GM12874 (cell line): ENCODE data around the gene PPP1R1C.

Experiments
- TF ChIP-seq, protein P1 (sequence below): IDR thresholded peaks from 2 replicates; pipeline ENCODE4 v1.5.1; 2011; ENCODE audit warnings: low read depth, mild to moderate bottlenecking, control low read depth, low read length, moderate library complexity; ENCODE audit not compliant: insufficient read depth

The PPP1R1C gene

DNA sequence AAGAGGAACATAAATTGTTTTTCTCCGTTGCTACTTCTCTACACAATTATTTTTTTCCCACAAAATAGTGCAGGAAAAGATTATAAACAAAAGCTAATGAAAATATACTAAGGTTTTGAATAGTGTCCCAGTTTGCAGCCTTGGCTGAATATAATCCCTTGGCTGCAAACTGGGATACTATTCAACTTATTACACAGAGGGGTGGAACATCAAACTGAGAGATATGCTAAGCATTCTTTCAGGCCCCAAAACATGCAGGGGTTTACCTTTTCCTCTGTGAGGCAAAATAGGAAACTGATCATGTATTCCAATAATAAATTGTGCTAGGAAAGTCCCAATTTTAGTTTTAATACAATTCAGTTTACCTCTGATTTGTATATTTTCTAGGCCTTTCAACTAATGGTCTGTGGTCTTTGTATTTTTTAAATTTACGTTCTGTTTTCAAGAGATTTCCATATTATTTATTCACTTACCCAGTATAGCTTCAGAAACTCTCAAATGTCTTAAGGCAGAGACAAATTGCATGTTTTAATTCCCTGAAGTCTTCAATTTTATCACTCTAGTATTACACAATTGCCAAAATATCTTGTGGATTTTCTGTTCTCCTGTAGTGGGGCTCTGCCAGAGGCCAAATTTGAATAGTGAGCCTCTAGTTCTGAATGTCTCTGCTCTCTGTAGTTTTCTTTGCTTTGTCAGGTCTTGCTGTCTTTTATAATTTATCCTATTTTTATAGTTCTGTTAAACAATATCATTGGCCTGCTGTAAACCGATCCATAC, 63.9 kb downstream of the PPP1R1C start:
- TF ChIP-seq, protein P1, sequence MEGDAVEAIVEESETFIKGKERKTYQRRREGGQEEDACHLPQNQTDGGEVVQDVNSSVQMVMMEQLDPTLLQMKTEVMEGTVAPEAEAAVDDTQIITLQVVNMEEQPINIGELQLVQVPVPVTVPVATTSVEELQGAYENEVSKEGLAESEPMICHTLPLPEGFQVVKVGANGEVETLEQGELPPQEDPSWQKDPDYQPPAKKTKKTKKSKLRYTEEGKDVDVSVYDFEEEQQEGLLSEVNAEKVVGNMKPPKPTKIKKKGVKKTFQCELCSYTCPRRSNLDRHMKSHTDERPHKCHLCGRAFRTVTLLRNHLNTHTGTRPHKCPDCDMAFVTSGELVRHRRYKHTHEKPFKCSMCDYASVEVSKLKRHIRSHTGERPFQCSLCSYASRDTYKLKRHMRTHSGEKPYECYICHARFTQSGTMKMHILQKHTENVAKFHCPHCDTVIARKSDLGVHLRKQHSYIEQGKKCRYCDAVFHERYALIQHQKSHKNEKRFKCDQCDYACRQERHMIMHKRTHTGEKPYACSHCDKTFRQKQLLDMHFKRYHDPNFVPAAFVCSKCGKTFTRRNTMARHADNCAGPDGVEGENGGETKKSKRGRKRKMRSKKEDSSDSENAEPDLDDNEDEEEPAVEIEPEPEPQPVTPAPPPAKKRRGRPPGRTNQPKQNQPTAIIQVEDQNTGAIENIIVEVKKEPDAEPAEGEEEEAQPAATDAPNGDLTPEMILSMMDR = no peak

DNA sequence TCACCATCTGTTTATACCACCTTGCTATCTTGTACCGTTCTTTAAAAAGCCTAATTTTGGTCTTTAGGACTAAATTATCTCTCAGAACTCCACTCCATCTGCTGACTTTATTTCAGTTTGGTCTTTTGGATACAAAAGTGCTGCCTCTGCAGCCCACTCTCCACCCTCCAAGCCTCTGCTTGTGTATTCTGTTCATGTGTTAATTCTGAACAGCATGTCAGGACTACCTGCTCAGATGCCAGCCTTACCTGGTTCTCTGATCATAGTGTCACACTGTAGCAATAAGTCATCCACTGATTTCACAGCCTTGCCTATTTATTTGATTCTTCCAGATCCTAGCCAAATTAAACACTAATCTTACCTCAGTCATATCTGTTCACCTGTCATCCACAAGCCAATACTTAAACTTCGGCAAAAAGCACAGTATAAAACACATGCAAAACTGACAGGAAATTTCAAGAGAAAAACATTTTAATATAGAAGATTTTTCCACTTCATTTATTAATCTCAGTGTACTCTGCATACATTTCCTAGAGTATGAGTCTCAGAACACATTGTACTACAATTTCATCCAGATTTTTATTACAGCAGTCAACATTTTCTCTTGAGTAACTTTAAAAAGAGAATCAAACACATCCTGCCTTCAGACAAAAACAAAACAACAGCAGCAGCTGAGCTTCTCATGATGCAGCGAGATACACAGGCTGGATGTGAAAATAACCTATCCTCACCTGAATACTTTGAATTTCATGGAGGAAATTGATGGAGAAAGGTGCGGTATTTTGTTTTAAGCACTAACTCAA, 64.9 kb downstream of the PPP1R1C start:
- TF ChIP-seq, protein P1 = no peak

DNA sequence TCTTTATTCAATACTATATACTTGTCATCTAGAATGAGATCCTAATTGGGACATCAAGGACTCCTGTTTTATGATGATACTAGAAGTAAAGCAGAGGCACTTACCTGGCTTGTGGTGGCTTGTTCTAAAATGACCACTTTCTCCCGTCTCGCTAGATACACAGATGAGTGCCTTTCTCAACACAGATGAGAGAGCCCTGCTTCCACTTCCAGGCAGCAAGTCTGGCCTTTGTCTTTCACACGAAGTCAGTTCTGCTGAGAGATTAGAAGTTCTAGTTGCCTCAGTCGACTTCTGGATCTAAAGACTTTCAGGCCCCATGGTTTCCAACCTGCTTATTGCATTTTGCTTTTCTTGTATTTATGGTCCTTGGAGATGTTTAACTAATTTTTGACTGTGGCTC, 70.3 kb downstream of the PPP1R1C start:
- TF ChIP-seq, protein P1 = no peak

DNA sequence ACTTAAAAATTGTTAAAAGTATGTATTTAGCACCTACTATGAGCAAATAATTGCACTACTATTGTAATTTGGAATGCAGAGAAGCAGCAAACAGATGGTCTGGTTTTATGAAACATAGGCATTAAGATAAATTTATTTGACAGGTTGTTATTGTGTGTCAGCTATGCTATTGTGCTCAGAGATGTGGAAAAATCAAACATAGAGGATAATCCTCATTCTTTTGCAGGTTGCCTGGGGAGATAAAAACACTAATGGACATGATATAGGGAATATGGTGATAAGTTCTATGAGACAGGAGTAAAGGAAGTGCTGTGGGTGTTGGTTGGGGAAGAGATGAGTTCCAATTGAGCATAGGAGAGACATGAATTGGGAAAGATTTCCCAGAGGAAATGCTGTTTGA, 71.3 kb downstream of the PPP1R1C start:
- TF ChIP-seq, protein P1 = no peak

DNA sequence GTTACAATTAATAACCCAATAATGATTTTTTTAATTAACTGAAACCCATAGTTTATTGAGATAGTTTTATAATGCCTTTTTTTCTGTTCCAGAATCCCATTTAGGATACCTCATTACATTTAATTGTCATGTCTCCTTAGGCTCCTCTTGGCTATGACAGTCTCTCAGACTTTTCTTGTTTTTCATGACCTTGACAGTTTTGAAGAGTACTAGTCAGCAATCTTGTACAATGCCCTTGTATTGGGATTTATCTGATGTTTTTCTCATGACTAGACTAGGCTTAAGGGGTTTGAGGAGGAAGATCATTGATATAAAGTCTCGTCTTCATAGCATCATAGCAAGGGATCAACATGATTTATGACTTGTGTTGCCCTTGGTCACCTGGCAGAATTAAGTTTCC, 72.4 kb downstream of the PPP1R1C start:
- TF ChIP-seq, protein P1 = no peak

DNA sequence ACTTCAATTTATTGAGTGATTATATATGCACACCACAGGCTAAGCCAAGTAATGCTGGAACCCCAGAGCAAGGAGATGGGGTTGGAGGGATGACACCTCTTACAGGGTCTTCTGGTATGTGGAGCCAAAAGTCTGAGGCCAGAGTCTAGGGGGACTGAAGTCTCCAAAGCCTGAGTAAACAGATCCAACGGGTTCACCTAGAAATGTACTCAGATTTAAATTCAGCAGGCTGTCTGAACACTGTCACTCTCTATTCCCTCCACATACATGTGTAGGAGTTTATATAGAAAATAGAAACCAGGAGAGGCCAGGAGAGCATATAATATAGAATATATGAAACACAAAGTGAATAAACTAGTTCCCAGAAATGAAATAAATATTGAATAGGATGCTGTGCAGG, 76.1 kb downstream of the PPP1R1C start:
- TF ChIP-seq, protein P1 = no peak

DNA sequence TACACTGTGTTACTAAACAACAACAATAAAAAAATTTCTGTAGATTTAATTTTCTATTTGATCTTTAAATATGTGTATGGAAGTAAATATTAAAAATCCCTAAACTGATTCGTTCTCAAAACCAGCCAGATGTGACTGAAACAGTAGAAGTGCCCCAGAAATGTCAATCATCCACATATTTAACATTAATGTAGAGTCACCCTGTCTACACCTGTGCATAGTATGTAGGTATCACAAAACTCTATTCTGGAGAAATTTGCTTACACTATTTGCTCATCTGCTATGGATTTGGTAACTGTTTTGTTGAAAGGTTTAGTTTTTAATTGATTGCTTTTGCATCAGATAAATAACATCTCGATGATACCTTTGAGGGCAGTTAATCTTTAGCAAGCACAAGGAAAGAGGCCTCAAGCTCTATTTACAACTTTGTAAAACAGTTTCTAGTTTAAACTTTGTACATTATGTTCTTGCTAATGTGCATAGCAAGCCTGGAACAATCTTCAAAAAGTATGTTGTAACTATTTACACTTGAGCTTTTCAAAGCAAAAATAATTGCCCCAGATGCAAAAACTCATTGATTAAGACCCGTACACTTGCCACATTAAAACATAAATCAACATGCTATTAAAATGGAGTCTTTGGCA, 76.8 kb downstream of the PPP1R1C start:
- TF ChIP-seq, protein P1 = no peak
